Breast epithelium (tissue), 4 donors: ENCODE data around the gene ETFA. TPM values are rescaled to one million over a fixed set of nuclear protein-coding genes. Genes with fewer than 3 reads are reported as not detected.

Experiments used
- DNase-seq, 2 donors: peaks; one replicate each; pipeline ENCODE4 v3.0.0-alpha.2; 2019; ENCODE audit warnings: low spot score in 2 of 2
- H3K27ac ChIP-seq, 2 donors: fragments of 200-600 bp; sonication (generic) in 1 of 2; one replicate each; pipeline ENCODE4 v1.5.1; 2016 to 2019; ENCODE audit warnings: mild to moderate bottlenecking in 1 of 2
- H3K27me3 ChIP-seq, 2 donors: fragments of 200-600 bp; sonication (generic) in 1 of 2; one replicate each; pipeline versions ENCODE4 v1.5.1 to v1.6.0; 2017 to 2019; ENCODE audit warnings: control low read depth in 1 of 2, mild to moderate bottlenecking in 1 of 2
- H3K36me3 ChIP-seq: fragments of 200-600 bp; one replicate; pipeline ENCODE4 v1.5.1; 2019
- H3K4me1 ChIP-seq, 2 donors: fragments of 200-600 bp; sonication (generic); one replicate each; pipeline ENCODE4 v1.5.1; 2016 to 2019; ENCODE audit warnings: control low read depth in 1 of 2
- H3K4me3 ChIP-seq, 3 donors: fragments of 200-600 bp; sonication (generic); 1 replicate in 2 of 3; 2 replicates in 1 of 3; pipeline ENCODE4 v1.5.1; 2016 to 2019; ENCODE audit warnings: mild to moderate bottlenecking in 3 of 3, moderate library complexity in 2 of 3
- H3K9me3 ChIP-seq, 2 donors: fragments of 200-600 bp; sonication (generic) in 1 of 2; one replicate each; pipeline ENCODE4 v1.5.1; 2016 to 2019; ENCODE audit warnings: control low read depth in 1 of 2
- CTCF ChIP-seq, 3 donors: fragments of 450-650 bp; IDR thresholded peaks; one replicate each; pipeline ENCODE4 v1.5.1; 2016 to 2017; ENCODE audit warnings: antibody characterized with exemption in 3 of 3, mild to moderate bottlenecking in 3 of 3, moderate library complexity in 3 of 3
- POLR2A ChIP-seq: fragments of 450-650 bp; IDR thresholded peaks from one replicate; pipeline ENCODE4 v1.6.1; 2016; ENCODE audit warnings: antibody characterized with exemption, mild to moderate bottlenecking, moderate library complexity
- POLR2AphosphoS5 ChIP-seq, 3 donors: sonication (generic); formaldehyde crosslinking; IDR thresholded peaks; one replicate each; pipeline ENCODE4 v1.6.1; 2017; ENCODE audit warnings: antibody characterized with exemption in 3 of 3
- intact Hi-C: fragments of 100-400 bp; cut with DNase I; formaldehyde crosslinking; loops from one replicate; pipeline ENCODE4 v1.15.1; 2023; ENCODE audit warnings: low total_unique reads
- total RNA-seq, 3 donors: library from RNA; depleted of rRNA; stranded (reverse); fragments of >200 nt; gene quantifications; one replicate each; pipeline ENCODE4 v1.1.0, GENCODE V29; 2016

Gene ETFA
- total RNA-seq, 3 donors from 2014 or later = 96.0 to 108 (median 108) TPM

- intact Hi-C loops = no loop called here
- TF ChIP-seq CTCF (IDR thresholded peaks at IDR 0.05) = no peak
These were observed 115.6 kb downstream of the ETFA start for GRCh38 chr15:76195506-76196268.

GRCh38 chr15:76193934-76194333 is 117.3 kb downstream of the ETFA start:
- Histone ChIP-seq H3K4me3 (no peak overlapping the region), H3K9me3 (no peaks in the 10 kb centered on the region), H3K27me3 (peaks cover 0 to 4% of the 10 kb centered on the region in 2 donors), H3K36me3 (no peaks in the 10 kb centered on the region), H3K27ac (no peak overlapping the region), H3K4me1 (peaks cover 0 to 8% of the 10 kb centered on the region in 2 donors)
- TF ChIP-seq CTCF (IDR thresholded peaks at IDR 0.05) (no peak), POLR2AphosphoS5 (IDR thresholded peaks at IDR 0.05) (no peak), POLR2A (no peak)
- DNase-seq = no peak
- intact Hi-C loops = no loop called here

More at GRCh38 chr15:76195506-76196268, 115.6 kb downstream of the ETFA start:
- H3K36me3 ChIP-seq = no peaks in the 10 kb centered on the region
- H3K4me1 ChIP-seq = peaks cover 0 to 8% of the 10 kb centered on the region in 2 donors
- no peaks in the 10 kb centered on the region for H3K27me3 ChIP-seq
- no peak overlapping the region for H3K4me3 ChIP-seq
- H3K27ac ChIP-seq = peak overlapping the region in 1 of 2 donors; percentile 56
- no peak for DNase-seq
- no peaks in the 10 kb centered on the region for H3K9me3 ChIP-seq

- Histone ChIP-seq H3K27ac (no peak overlapping the region), H3K36me3 (no peaks in the 10 kb centered on the region), H3K27me3 (peaks cover 0 to 4% of the 10 kb centered on the region in 2 donors), H3K4me3 (no peak overlapping the region), H3K4me1 (peaks cover 0 to 8% of the 10 kb centered on the region in 2 donors), H3K9me3 (no peaks in the 10 kb centered on the region)
- intact Hi-C loops = no loop called here
- no peak for DNase-seq
- no peak for TF ChIP-seq POLR2AphosphoS5 (IDR thresholded peaks at IDR 0.05)
- no peak for TF ChIP-seq POLR2A
- no peak for TF ChIP-seq CTCF (IDR thresholded peaks at IDR 0.05)
These were observed 118.6 kb downstream of the ETFA start for GRCh38 chr15:76192715-76193114.

- H3K4me1 ChIP-seq = peaks cover 0 to 7% of the 10 kb centered on the region in 2 donors
- intact Hi-C loops = no loop called here
- H3K36me3 ChIP-seq = no peaks in the 10 kb centered on the region
- DNase-seq = no peak
- H3K27ac ChIP-seq = no peak overlapping the region
- TF ChIP-seq POLR2A (no peak), CTCF (IDR thresholded peaks at IDR 0.05) (no peak), POLR2AphosphoS5 (IDR thresholded peaks at IDR 0.05) (no peak)
- no peaks in the 10 kb centered on the region for H3K9me3 ChIP-seq
- no peak overlapping the region for H3K4me3 ChIP-seq
- peaks cover 0 to 4% of the 10 kb centered on the region in 2 donors for H3K27me3 ChIP-seq
These were observed 119.6 kb downstream of the ETFA start for GRCh38 chr15:76191539-76192244.
